Panc1 (cell line): ENCODE data around the gene IFT122. TPM values are rescaled to one million over a fixed set of nuclear protein-coding genes. Genes with fewer than 3 reads are reported as not detected.
"Not testable (repeated sequence)": the region's sequence is repeated elsewhere in the genome, so short reads cannot be mapped to it uniquely, and the experiment has no call there.

ENCODE experiments used
- ATAC-seq: fragments of 200-7000 bp; cut with Tn5 transposase; 2 replicates; pipeline ENCODE4 v1.9.1; 2020; ENCODE audit warnings: mild to moderate bottlenecking, moderate library complexity
- BruUV-seq: library from RNA; stranded (reverse); fragments of 400-500 nt; replicated peaks from 2 replicates; lab custom pipeline; 2021; lab: Mats Ljungman, UMichigan
- CTCF ChIA-PET: fragments of 300-600 bp; sonication (Branson Sonifier 250); formaldehyde crosslinking; loops from one replicate; lab custom pipeline; 2022; ENCODE audit warnings: antibody characterized with exemption; lab: Charles Lee
- POLR2A ChIA-PET: fragments of 300-600 bp; sonication (Branson Sonifier 250); formaldehyde crosslinking; loops from one replicate; lab custom pipeline; 2022; ENCODE audit warnings: antibody characterized with exemption; lab: Charles Lee
- DNase-seq: peaks from one replicate; pipeline ENCODE4 v3.0.0-alpha.2; 2010; ENCODE audit warnings: low read depth, low spot score
- H3K27ac ChIP-seq: 2 replicates; pipeline ENCODE4 v1.5.1; 2011; ENCODE audit warnings: mild to moderate bottlenecking, low read length, inconsistent platforms
- H3K27me3 ChIP-seq: fragments of 200-500 bp; sonication (Bioruptor generic); 2 replicates; pipeline ENCODE4 v1.6.0; 2014; ENCODE audit warnings: low read length, inconsistent platforms; ENCODE audit not compliant: control insufficient read depth, insufficient read depth
- H3K36me3 ChIP-seq: fragments of 200-500 bp; sonication (Bioruptor generic); 2 replicates; pipeline ENCODE4 v1.5.1; 2014; ENCODE audit warnings: inconsistent platforms, mild to moderate bottlenecking, low read length, moderate library complexity; ENCODE audit not compliant: control insufficient read depth, insufficient read depth
- H3K4me1 ChIP-seq: 2 replicates; pipeline ENCODE4 v1.5.1; 2011; ENCODE audit warnings: inconsistent platforms, mild to moderate bottlenecking, low read length, moderate library complexity; ENCODE audit not compliant: control insufficient read depth, insufficient read depth
- H3K4me3 ChIP-seq, 2 experiments: 2 replicates each; pipeline ENCODE4 v1.5.1; 2011 to 2012; ENCODE audit warnings: low read depth in 2 of 2, low read length in 2 of 2, mild to moderate bottlenecking in 2 of 2, inconsistent platforms in 1 of 2, moderate library complexity in 1 of 2
- H3K9me3 ChIP-seq: fragments of 200-500 bp; sonication (Bioruptor generic); 2 replicates; pipeline ENCODE4 v1.5.1; 2014; ENCODE audit warnings: low read depth, mild to moderate bottlenecking, inconsistent platforms, low read length, moderate library complexity; ENCODE audit not compliant: control insufficient read depth, insufficient read depth
- CTCF ChIP-seq: fragments of 450-650 bp; IDR thresholded peaks from 2 replicates; pipeline ENCODE4 v1.5.1; 2017; ENCODE audit warnings: mild to moderate bottlenecking
- POLR2AphosphoS5 ChIP-seq: IDR thresholded peaks from 2 replicates; pipeline ENCODE4 v1.6.1; 2012; ENCODE audit warnings: mild to moderate bottlenecking, low read depth, low read length, moderate library complexity
- REST ChIP-seq, 2 experiments: IDR thresholded peaks; 2 replicates each; pipeline ENCODE4 v1.6.1; 2011 to 2012; ENCODE audit warnings: low read depth in 2 of 2, control low read depth in 1 of 2, low read length in 1 of 2, mild to moderate bottlenecking in 1 of 2, moderate library complexity in 1 of 2; ENCODE audit not compliant: insufficient read depth in 1 of 2
- SIN3A ChIP-seq: IDR thresholded peaks from 2 replicates; pipeline ENCODE4 v1.6.1; 2012; ENCODE audit warnings: low read depth, mild to moderate bottlenecking, low read length, moderate library complexity, borderline replicate concordance; ENCODE audit not compliant: insufficient read depth
- TCF7L2 ChIP-seq: IDR thresholded peaks from 2 replicates; pipeline ENCODE4 v1.6.1; 2011; ENCODE audit warnings: mild to moderate bottlenecking, low read depth, low read length, inconsistent platforms
- in situ Hi-C: cut with HindIII; loops from 2 replicates; pipeline ENCODE4 v1.10.0; 2016; ENCODE audit warnings: low sequenced_read_pairs, low pct_unique_long_range_greater_than_20kb
- intact Hi-C: fragments of 100-400 bp; cut with micrococcal nuclease; formaldehyde crosslinking; loops from one replicate; pipeline ENCODE4 v1.10.0; 2022; ENCODE audit not compliant: unreplicated experiment
- total RNA-seq: library from RNA; stranded (reverse); gene quantifications from one replicate; pipeline ENCODE4 v1.2.1, GENCODE V29; 2021; ENCODE audit not compliant: unreplicated experiment

IFT122 gene
- total RNA-seq, 1 experiment from 2014 or later: 52.4 TPM

DNA sequence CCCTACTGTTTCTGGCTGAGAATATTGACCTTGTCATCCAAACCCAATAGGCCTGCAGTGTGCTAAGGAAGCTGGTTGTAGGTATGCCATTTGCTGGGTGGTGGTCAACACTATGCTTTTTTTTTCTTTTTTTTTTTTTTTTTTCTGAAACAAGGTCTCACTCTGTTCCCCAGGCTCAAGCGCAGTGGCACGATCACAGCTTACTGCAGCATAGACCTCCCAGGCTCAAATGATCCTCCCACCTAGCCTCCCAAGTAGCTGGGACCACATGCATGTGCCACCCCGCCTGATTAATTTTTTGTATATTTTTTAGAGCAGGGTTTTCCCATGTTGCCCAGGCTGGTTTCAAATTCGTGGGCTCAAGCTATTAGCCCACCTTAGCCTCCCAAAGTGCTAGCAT lies 52.7 kb downstream of the IFT122 start:
- Histone ChIP-seq H3K27ac (no peak overlapping the region), H3K27me3 (no peaks in the 10 kb centered on the region), H3K4me3 (no peak overlapping the region), H3K36me3 (peaks cover 2% of the 10 kb centered on the region; the same call in 1 of the 2 replicates), H3K4me1 (peaks cover 4% of the 10 kb centered on the region; the same call in 1 of the 2 replicates), H3K9me3 (no peaks in the 10 kb centered on the region)
- no TSS peak for BruUV-seq
- ChIA-PET POLR2A (no interaction called here), CTCF (interaction anchor here (0.6 to 0.7 kb wide), 3 partner anchors 31 to 337 kb away, joined by 8 to 14 read pairs (median 9); no protein-coding TSS in a partner anchor)
- DNase-seq: no peak
- TF ChIP-seq POLR2AphosphoS5 (no peak), TCF7L2 (no peak), CTCF (no peak), SIN3A (no peak), REST (IDR thresholded peaks at IDR 0.05; ENCODE audit: insufficient read depth in 1 of 2, low read depth in 2 of 2, low read length in 1 of 2) (no peak)
- in situ Hi-C loops (no loop called here), intact Hi-C loops (loop anchor here (5.0 kb wide), 3 partner anchors 65 to 440 kb away; no protein-coding TSS in a partner anchor)
- no peak for ATAC-seq

GRCh38 chr3:129493206-129493605 lies 53.2 kb downstream of the IFT122 start:
- H3K27ac ChIP-seq: no peak overlapping the region
- no peaks in the 10 kb centered on the region for H3K27me3 ChIP-seq
- H3K4me3 ChIP-seq: no peak overlapping the region
- BruUV-seq: no TSS peak
- POLR2A ChIA-PET: interaction anchor here (0.6 kb wide), 1 partner anchor 21 kb away, joined by 3 read pairs; no protein-coding TSS in a partner anchor
- in situ Hi-C loops: no loop called here
- TF ChIP-seq REST (IDR thresholded peaks at IDR 0.05; ENCODE audit: insufficient read depth in 1 of 2, low read depth in 2 of 2, low read length in 1 of 2) (no peak), CTCF (no peak), POLR2AphosphoS5 (no peak), SIN3A (no peak), TCF7L2 (no peak)
- intact Hi-C loops: loop anchor here (5.0 kb wide), 3 partner anchors 64 to 439 kb away; no protein-coding TSS in a partner anchor
- peaks cover 4% of the 10 kb centered on the region; the same call in 1 of the 2 replicates for H3K4me1 ChIP-seq
- ATAC-seq (no peak), DNase-seq (no peak)
- no peaks in the 10 kb centered on the region for H3K9me3 ChIP-seq
- CTCF ChIA-PET: interaction anchor here (0.7 kb wide), 1 partner anchor 31 kb away, joined by 9 read pairs; no protein-coding TSS in a partner anchor
- H3K36me3 ChIP-seq: peaks cover 2% of the 10 kb centered on the region; the same call in 1 of the 2 replicates

- H3K36me3 ChIP-seq, H3K27me3 ChIP-seq, H3K4me1 ChIP-seq, H3K9me3 ChIP-seq, in situ Hi-C loops, DNase-seq, CTCF ChIA-PET, BruUV-seq, H3K4me3 ChIP-seq: not testable (repeated sequence)
- intact Hi-C loops: loop anchor here (5.0 kb wide), 3 partner anchors 63 to 438 kb away; no protein-coding TSS in a partner anchor
- ATAC-seq: peak; percentile 2; the same call in 1 of the 2 replicates
- POLR2A ChIA-PET: interaction anchor here (0.6 kb wide), 1 partner anchor 164 kb away, joined by 5 read pairs; no protein-coding TSS in a partner anchor
- H3K27ac ChIP-seq: peak overlapping the region; percentile 29; the same call in 1 of the 2 replicates
Observed at GRCh38 chr3:129494499-129494898, 54.5 kb downstream of the IFT122 start.
